Psoas muscle (tissue), 8 donors: ENCODE data around the gene LAMTOR5. TPM values are rescaled to one million over a fixed set of nuclear protein-coding genes. Genes with fewer than 3 reads are reported as not detected.

ENCODE experiments used
- ATAC-seq, 4 donors: fragments of 200-7000 bp; cut with Tn5 transposase; one replicate each; pipeline ENCODE4 v1.9.1; 2020; ENCODE audit warnings: moderate library complexity in 3 of 4, mild to moderate bottlenecking in 2 of 4
- DNase-seq, 2 donors: peaks; one replicate each; pipeline ENCODE4 v3.0.0-alpha.2; 2020
- H3K27ac ChIP-seq: fragments of 200-600 bp; one replicate; pipeline ENCODE4 v1.8.0; 2022
- H3K27me3 ChIP-seq, 3 donors: fragments of 200-600 bp in 1 of 3; one replicate each; pipeline versions ENCODE4 v1.6.1 to v1.8.0; 2013 to 2022; ENCODE audit warnings: low read length in 2 of 3, mild to moderate bottlenecking in 2 of 3, moderate library complexity in 1 of 3; ENCODE audit not compliant: insufficient read depth in 3 of 3
- H3K36me3 ChIP-seq, 2 donors: fragments of 200-600 bp in 1 of 2; one replicate each; pipeline versions ENCODE4 v1.6.1 to v1.8.0; 2013 to 2022; ENCODE audit warnings: low read depth in 1 of 2, mild to moderate bottlenecking in 1 of 2, moderate library complexity in 1 of 2; ENCODE audit not compliant: insufficient read depth in 1 of 2
- H3K4me1 ChIP-seq: fragments of 200-600 bp; one replicate; pipeline ENCODE4 v1.8.0; 2022
- H3K4me3 ChIP-seq: fragments of 200-600 bp; one replicate; pipeline ENCODE4 v1.8.0; 2022; ENCODE audit warnings: mild to moderate bottlenecking
- H3K9me3 ChIP-seq: fragments of 200-600 bp; one replicate; pipeline ENCODE4 v1.8.0; 2022
- CTCF ChIP-seq: fragments of 200-600 bp; IDR thresholded peaks from one replicate; pipeline ENCODE4 v1.8.0; 2022; ENCODE audit warnings: antibody characterized with exemption
- WGBS, 3 donors: extraction: QIAGEN DNeasy Blood & Tissue Kit; methylation state at CpG; one replicate each; pipeline versions ENCODE4 v1.1.6 to v1.1.7; 2013; 5-methylcytosine and 5-hydroxymethylcytosine counted together
- intact Hi-C, 2 donors: fragments of 100-400 bp; cut with DNase I; formaldehyde crosslinking; loops; one replicate each; pipeline versions ENCODE4 v1.11.0 to v1.14.2; 2022
- long read RNA-seq, 2 donors: library from polyadenylated mRNA; unstranded; transcript quantifications; one replicate each; pipeline ENCODE4 v2.0.0, GENCODE V29; 2021
- polyA plus RNA-seq, 3 donors: library from polyadenylated mRNA; stranded (reverse); fragments of 200-250 nt; gene quantifications; one replicate each; pipeline ENCODE4 v1.2.3, GENCODE V29; 2013
- total RNA-seq, 4 donors: library from RNA; stranded (reverse); fragmentation: NEBNext Ultra II Directional in 2 of 4; extraction: Animal tissue kit (Norgen Biotek cat#: 25700) in 2 of 4; gene quantifications; one replicate each; pipeline versions ENCODE4 v1.2.1 to v1.2.4, GENCODE V29; 2021 to 2023
- donor health status: healthy with polysubstance abuse.
- donor health status: DM: no; HTN: no; CAD: no; lungs with moderate emphysema.
- donor health status: Bipolar disorder and iron deficiency.
- donor health status: healthy.
- donor health status: DM: yes; HTN: yes; CAD: no.
- donor health status: DM: no; HTN: no; CAD: no.
- donor health status: DM: no; HTN: no; CAD: no.
- donor health status: DM: yes; HTN: yes; CAD: no.

LAMTOR5 gene
- total RNA-seq (100 to 1,000 TPM; 166 to 250 (median 207) TPM), polyA plus RNA-seq (100 to 1,000 TPM; 348 to 541 (median 375) TPM)
- long read RNA-seq, donor 1, transcript LAMTOR5-206 (4 exons, 634 nt), result major isoform, 44 of 47 reads
- long read RNA-seq, donor 1, partial matches to known transcripts, result 1 of 47 reads
- long read RNA-seq, donor 1, other reads (novel, unspliced or antisense), result 0 of 47 reads
- long read RNA-seq, donor 2, transcript LAMTOR5-206 (4 exons, 634 nt), result major isoform, 50 of 54 reads
- long read RNA-seq, donor 2, partial matches to known transcripts, result 1 of 54 reads
- long read RNA-seq, donor 2, other reads (novel, unspliced or antisense), result 0 of 54 reads

- Histone ChIP-seq H3K36me3 (peaks cover 13 to 45% of the 10 kb centered on the region in 2 donors), H3K27ac (peak within 1 kb of the TSS; percentile 96), H3K4me3 (peak within 1 kb of the TSS; percentile 91), H3K27me3 (no peaks in the 10 kb centered on the region), H3K9me3 (no peaks in the 10 kb centered on the region), H3K4me1 (peaks cover 20% of the 10 kb centered on the region)
- 0 to 1% (median 0%) methylated on average over 73 to 76 of the region's 76 CpGs for WGBS, 3 donors
- ATAC-seq (peak; percentile 96 to 99 (median 98)), DNase-seq (peak; percentile 95 to 97)
- no peak for TF ChIP-seq CTCF
- intact Hi-C loops, result loop anchor here (2.0 to 5.0 kb wide), 2 partner anchors 65 to 69 kb away; partner anchors contain the start of gene RBM15 (in 1 of the 2)
Observed at GRCh38 chr1:110407260-110408210, at the start of gene LAMTOR5. Gene LAMTOR5 (minus strand): TSS chr1:110407694. CDS start chr1:110407620, 74 bp downstream.

- Histone ChIP-seq H3K4me3 (no peak overlapping the region), H3K36me3 (no peaks in the 10 kb centered on the region), H3K4me1 (no peaks in the 10 kb centered on the region), H3K27ac (no peak overlapping the region), H3K27me3 (peaks cover 0 to 7% (median 3%) of the 10 kb centered on the region in 3 donors), H3K9me3 (no peaks in the 10 kb centered on the region)
- ATAC-seq (no peak), DNase-seq (no peak)
- 75 to 80% (median 76%) methylated on average over 5 of the region's 5 CpGs for WGBS, 3 donors
- no peak for TF ChIP-seq CTCF
- intact Hi-C loops, result loop anchor here in 1 of 2 donors (5.0 kb wide), 1 partner anchor 45 kb away; no protein-coding TSS in a partner anchor
Observed at GRCh38 chr1:110457206-110457605, 49.7 kb upstream of the LAMTOR5 start.

- DNase-seq (no peak), ATAC-seq (no peak)
- Histone ChIP-seq H3K4me1 (no peaks in the 10 kb centered on the region), H3K36me3 (no peaks in the 10 kb centered on the region), H3K4me3 (no peak overlapping the region), H3K9me3 (no peaks in the 10 kb centered on the region), H3K27me3 (peaks cover 0 to 13% (median 3%) of the 10 kb centered on the region in 3 donors), H3K27ac (no peak overlapping the region)
- TF ChIP-seq CTCF, result no peak
- WGBS, 3 donors, result 65 to 70% (median 67%) methylated on average over 8 of the region's 8 CpGs
- intact Hi-C loops, result loop anchor here in 1 of 2 donors (5.0 kb wide), 1 partner anchor 43 kb away; no protein-coding TSS in a partner anchor
Observed at GRCh38 chr1:110455151-110455550, 47.7 kb upstream of the LAMTOR5 start.

- no peak overlapping the region for H3K27ac ChIP-seq
- peaks cover 0 to 13% (median 3%) of the 10 kb centered on the region in 3 donors for H3K27me3 ChIP-seq
- H3K4me1 ChIP-seq, result no peaks in the 10 kb centered on the region
- ATAC-seq (no peak), DNase-seq (no peak)
- 89 to 93% (median 91%) methylated on average over 1 of the region's 1 CpG for WGBS, 3 donors
- no peak overlapping the region for H3K4me3 ChIP-seq
- intact Hi-C loops, result no loop called here
- H3K9me3 ChIP-seq, result no peaks in the 10 kb centered on the region
- no peak for TF ChIP-seq CTCF
- no peaks in the 10 kb centered on the region for H3K36me3 ChIP-seq
Observed at GRCh38 chr1:110454328-110454727, 46.8 kb upstream of the LAMTOR5 start.
